ENCODE measurements around the gene TMEM223. TPM values are rescaled to one million over a fixed set of nuclear protein-coding genes. Genes with fewer than 3 reads are reported as not detected.
"Not testable (repeated sequence)": the region's sequence is repeated elsewhere in the genome, so short reads cannot be mapped to it uniquely, and the experiment has no call there.

The TMEM223 gene
- polyA plus RNA-seq, 3 donors = 21.8 to 30.6 (median 29.2) TPM

DNA sequence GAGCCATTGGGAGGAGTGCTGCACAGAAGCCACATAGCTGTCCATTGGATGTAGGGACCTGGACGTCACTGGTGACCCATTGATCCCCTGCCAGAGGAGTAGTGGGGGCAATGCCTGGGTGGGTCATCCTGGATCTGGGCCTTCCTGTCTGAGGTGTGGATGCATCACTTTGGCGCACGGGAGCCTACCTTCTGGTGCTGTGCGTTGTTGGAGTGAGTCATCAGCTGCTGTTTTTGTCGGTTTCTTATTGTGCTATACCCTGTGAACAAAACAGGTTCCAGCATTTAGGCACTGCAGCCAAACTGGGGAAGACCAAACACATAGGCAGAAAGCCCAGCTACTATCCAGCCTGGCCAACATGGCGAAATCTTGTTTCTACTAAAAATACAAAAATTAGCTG, 17.4 kb downstream of the TMEM223 start:
- no peak for DNase-seq (ENCODE audit: extremely low read depth in 1 of 11, low read depth in 9 of 11, low spot score in 4 of 11)

DNA sequence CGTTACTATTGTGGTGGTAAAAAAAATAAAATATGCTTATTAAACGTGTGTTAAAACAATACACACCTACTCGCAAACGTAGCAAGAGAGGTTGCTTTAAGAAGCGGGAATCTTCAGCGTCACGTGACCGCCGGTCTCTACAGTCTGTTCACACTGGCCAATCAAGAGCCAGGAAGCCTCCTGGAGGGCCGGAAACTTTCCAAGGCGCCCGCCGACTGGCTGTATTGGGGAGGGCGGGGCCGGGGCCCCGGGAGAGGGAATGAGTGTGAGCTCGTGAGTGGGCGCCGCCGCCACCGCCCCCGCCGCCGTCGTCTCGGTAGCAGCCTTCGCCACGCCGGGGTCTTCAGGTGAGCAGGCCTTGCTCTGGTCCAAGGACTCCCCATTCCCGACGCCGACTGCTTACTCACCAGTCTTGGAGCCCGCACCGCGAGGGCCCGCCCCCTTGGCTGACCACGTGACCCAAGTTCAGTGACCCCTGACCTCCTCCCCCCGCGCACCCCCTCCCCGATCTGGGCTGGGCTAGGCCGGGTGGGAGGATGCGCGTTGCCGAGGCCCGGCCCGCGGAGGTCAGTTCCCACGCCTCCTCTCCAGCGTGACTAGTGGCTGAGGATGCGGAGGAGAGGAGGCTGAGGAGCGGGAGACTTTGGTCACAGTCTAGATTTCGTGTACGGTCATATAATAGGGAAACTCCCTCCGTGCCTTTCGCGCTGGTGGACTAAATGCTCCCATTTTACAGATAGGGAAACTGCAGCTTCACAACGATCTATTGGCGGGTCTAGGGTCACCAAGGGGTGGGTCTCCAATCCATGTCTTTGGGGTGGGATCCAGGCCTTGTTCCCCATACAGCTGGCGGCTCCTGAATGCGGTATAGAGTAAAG, 20.4 kb downstream of the TMEM223 start, which contains the start of gene TAF6L:
Gene TAF6L (plus strand): TSS at position 253 of the 878 bp plus-strand sequence. CDS start 4,388 bp downstream, outside the sequence.
- DNase-seq (ENCODE audit: extremely low read depth in 1 of 11, low read depth in 9 of 11, low spot score in 4 of 11) = peak; percentile 87 to 98 (median 94)

DNA sequence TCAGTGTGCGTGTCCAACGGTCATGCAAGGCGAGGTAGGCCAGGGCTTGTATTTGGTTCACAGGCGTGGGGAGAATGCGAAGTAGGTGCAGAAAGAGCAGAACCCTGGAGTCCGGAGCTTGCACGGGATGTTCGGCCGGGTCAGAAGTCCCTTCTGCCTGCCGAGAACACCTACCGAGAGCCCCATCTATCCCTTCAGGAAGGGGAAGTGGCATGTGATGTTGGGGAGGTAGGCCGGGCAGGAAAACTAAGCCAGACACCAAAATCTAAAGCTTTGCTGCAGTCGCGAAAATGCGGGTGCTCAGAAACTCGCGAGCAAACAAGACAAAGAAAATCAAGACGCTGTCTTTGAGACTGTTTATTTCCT, 21.0 kb downstream of the TMEM223 start:
- DNase-seq (ENCODE audit: extremely low read depth in 1 of 11, low read depth in 9 of 11, low spot score in 4 of 11) = peak in 1 of 11 donors; percentile 34

DNA sequence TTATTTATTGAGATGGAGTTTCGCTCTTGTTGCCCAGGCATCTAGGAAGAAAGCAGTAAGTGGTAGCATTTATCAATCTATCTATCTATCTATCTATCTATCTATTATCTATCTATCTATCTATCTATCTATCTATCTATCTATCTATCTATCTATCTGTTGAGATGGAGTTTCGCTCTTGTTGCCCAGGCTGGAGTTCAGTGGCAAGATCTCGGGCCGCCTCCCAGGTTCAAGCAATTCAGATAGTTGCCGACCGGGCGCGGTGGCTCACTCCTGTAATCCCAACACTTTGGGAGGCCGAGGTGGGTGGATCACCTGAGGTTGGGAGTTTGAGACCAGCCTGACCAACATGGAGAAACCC, 31.0 kb downstream of the TMEM223 start:
- not testable (repeated sequence) for DNase-seq (ENCODE audit: extremely low read depth in 1 of 11, low read depth in 9 of 11, low spot score in 4 of 11)

DNA sequence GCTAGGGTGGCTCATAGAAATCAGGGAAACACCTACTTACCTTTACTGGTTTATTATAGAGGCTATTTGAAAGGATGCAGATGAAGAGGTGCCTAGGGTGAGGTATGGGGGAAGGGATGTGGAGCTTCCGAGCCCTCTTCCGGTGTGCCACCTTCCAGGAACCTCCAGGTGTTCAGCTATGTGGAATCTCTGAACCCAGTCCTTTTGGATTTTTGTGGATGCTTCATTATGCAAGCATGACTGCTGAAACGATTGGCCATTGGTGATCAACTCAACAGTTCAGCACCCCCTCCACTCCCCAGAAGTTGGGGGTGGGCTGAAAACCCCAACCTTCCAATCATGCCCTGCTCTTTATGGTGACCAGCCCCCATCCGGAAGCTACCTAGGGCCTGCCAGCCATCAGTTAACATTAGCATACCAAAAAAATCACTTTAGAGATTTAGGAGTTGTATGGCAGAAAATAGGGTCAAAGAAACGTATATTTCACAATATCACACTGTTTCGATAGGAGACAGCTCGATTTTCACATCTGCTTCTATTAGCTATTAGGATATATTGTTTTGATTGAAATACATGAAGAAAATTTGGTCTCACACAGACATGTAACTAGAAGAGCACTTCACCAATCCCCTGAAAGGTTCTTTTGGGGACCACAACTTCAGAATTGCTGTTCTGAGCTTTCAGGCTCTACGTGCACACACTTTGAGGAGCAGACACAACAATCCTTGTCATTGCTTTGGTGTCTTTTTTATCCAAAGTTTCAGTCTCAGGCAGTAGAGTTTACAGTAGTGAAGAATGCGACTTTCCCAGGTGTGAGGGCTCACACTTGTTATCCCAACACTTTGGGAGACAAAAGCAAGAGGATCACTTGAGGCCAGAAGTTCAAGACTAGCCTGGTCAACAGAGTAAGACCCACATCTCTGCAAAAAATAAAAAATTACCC, 33.7 kb downstream of the TMEM223 start:
- DNase-seq (ENCODE audit: extremely low read depth in 1 of 11, low read depth in 9 of 11, low spot score in 4 of 11) = no peak

DNA sequence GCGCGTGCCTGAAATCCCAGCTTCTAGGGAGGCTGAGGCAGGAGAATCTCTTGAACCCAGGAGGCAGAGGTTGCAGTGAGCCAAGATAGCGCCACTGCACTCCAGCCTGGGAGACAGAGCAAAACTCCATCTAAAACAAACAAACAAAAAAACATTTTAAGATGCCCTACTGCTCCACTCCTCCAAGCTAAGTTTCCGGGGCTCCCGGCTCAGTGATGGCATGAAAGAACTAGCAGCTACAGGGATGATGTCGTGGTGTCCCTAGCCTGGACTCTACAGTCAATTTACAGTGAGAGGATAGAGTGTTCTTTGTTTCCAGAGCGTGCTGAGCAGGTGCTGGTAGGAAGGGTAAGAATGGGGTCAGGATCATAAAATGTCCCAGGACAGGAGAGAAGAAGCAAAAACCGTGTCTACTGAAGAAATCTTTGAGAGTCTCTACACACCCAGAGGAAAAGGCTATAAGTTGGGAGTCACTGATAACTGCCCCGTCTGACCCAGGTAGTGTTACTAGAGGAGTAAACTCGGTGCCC, 36.7 kb downstream of the TMEM223 start:
- no peak for DNase-seq (ENCODE audit: extremely low read depth in 1 of 11, low read depth in 9 of 11, low spot score in 4 of 11)

DNA sequence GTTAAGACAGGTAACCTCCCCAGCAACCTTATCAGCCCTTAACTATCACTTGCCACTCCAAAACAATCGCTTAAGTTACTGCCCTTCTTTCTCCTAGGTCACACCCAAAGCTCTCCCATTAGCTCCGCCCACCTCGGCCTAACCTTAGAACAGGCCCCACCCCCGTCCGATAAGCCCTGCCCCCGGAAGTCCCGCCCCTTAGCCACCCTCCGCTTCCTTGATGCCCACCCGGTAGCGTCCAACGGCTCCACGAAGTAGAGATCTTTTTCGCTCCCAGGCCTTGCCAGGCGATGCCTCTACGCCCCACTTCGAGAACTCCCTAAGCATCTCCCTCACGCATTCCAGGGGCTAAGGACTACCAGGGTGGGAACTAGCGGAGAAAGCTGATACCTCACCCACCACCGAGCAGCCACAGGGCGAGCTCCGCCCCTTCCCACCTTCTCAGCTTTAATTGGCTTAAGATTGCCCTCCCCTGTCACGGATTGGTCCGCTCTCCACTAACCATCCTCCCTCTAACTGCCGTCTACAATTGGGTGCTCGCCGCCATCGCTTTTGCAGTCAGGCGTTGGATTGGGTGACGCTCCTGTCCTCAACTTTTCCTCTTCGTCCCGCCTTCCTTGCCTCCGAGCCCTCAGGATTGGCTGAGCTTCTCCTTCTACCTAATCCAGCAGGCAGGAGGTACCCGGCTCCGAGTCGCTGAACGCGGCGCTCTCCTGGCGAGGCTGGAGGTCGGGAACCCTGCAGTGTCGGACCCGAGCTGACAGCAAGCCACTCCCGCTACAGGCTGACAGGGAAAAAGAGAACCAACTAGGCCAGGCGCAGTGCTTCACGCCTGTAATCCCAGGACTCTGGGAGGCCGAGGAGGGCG, 37.8 kb downstream of the TMEM223 start, which contains the start of gene ZBTB3:
Gene ZBTB3 (minus strand): TSS at position 425 of the 868 bp plus-strand sequence. CDS start 496 bp downstream, outside the sequence.
- peak; percentile 92 to 100 (median 98) for DNase-seq (ENCODE audit: extremely low read depth in 1 of 11, low read depth in 9 of 11, low spot score in 4 of 11)

DNA sequence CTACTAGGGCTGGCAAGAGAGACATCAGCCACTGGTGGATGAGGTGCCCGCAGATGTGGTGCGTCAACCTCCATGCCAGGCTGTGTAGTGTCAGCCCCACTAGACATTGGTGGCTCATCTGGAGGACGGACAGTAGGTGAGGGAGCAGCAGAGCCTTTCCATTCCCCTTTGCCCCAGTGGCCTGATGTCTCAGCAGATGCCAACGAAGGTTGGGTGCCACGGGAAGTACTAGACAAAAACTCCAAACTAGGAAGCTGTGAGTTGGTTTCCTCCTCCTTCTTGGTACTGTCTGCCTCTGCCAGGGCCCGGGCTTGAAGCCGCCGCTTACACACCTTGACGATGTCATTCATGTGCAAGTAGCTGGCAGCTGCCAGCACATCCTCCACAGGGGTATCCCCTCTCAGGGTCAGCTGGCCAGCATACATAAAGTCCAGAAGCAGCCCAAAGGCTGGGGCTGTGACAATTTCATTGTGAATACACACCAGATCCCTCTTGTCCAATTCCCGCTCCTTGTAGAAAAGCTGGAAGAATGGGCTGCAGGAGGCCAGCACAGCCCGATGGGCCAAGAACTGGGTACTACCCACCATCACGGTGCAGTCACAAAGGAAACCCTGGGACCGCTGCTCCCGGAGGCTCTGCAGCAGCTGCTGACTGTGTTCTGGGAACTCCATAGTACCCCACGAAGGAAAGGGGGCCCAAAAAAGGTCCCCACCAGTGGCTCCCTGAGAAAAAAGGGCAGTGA, 38.6 kb downstream of the TMEM223 start:
- no peak for DNase-seq (ENCODE audit: extremely low read depth in 1 of 11, low read depth in 9 of 11, low spot score in 4 of 11)

DNA sequence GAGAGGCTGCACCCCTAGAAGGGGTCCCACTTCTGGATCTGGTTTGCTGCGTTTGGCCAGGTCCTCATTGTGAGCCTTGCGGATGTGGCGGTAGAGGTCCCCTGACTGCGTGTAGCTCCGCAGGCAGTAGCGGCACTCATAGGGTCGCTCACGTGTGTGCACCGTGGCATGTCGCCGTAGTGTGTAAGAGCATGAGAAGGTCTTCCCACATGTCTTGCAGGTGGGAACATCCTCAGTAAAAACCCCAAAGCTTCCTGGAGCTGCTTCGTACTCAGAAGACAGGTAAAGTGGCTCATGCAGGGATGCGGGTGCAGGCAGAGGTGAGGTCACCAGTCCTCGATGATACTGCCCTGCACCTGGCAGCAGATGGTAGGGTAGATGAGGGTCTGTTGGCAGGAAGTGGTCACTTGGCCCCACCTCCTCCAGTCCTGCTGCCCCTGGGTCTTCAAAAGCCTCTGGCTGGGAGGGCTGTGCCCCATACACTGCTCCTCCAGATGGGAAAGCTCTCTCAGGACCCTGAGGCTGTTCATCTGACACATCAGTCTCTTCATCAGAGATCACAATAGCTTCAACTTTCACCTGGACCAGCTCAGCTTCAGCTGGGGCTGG, 39.5 kb downstream of the TMEM223 start:
- no peak for DNase-seq (ENCODE audit: extremely low read depth in 1 of 11, low read depth in 9 of 11, low spot score in 4 of 11)

DNA sequence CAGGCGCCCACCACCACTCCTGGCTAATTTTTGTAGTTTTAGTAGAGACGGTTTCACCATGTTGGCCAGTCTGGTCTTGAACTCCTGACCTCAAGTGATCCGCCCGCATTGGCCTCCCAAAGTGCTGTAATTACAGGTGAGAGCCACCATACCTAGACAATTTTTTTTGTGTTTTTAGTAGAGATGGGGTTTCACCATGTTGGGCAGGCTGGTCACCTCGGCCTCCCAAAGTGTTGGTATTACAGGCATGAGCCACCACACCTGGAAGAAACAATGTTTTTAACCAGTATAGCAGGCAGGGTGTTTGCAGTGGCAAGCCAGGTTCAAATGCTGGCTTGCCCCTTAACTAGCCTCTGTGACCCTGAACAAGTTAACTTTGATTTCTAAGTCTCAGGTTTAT, 41.9 kb downstream of the TMEM223 start:
- not testable (repeated sequence) for DNase-seq (ENCODE audit: extremely low read depth in 1 of 11, low read depth in 9 of 11, low spot score in 4 of 11)

DNA sequence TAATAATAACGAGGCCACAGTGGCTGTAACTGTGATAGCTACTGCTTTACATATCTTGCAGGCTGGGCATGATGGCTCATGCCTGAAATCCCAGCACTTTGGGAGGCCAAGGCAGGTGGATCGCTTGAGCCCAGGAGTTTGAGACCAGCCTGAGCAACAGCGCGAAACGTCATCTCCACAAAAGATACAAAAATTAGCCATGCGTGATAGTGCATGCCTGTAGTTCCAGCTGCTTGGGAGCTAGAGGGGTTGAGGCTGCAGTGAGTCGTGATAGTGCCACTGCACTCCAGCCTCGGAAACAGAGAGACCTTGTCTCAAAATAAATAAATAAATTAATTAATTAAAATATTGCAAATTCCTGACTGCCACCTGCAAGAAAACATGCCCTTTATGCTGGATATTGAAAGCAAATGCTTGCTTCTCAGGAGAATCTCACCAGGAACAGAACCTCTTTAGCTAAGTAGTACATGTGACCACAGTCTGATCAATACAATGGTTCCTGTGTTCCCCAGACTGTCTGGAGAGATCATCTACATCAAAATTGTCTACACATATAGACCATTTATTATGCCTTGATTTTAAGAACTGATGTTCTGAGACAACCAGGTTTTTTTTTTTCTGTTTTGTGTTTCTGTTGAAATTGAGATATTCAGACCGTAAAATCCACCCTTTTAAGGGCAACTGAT, 44.2 kb downstream of the TMEM223 start:
- no peak for DNase-seq (ENCODE audit: extremely low read depth in 1 of 11, low read depth in 9 of 11, low spot score in 4 of 11)

Other genes starting within 250 kb of the TMEM223 start
- gene AHNAK, start 245.2 kb downstream of the TMEM223 start, polyA plus RNA-seq (ENCODE audit: insufficient read length in 3 of 3) = 100 to 1,000 TPM; 193 to 231 (median 198) TPM
- 1,000 to 10,000 TPM; 2,243 to 2,394 (median 2,287) TPM for gene EEF1G, start 218.1 kb downstream of the TMEM223 start, polyA plus RNA-seq (ENCODE audit: insufficient read length in 3 of 3)
- 10 to 100 TPM; 21.2 to 27.7 (median 23.7) TPM for gene TUT1, start 200.5 kb downstream of the TMEM223 start, polyA plus RNA-seq (ENCODE audit: insufficient read length in 3 of 3)
- gene MTA2, start 190.1 kb downstream of the TMEM223 start, polyA plus RNA-seq (ENCODE audit: insufficient read length in 3 of 3) = 100 to 1,000 TPM in 2 of 3 donors, 10 to 100 TPM in 1; 79.7 to 105 (median 101) TPM
- gene EML3, start 179.2 kb downstream of the TMEM223 start, polyA plus RNA-seq (ENCODE audit: insufficient read length in 3 of 3) = 10 to 100 TPM; 30.5 to 38.5 (median 34.3) TPM
- gene ROM1, start 178.7 kb downstream of the TMEM223 start, polyA plus RNA-seq (ENCODE audit: insufficient read length in 3 of 3) = 1 to 10 TPM; 2.9 to 4.8 (median 3.5) TPM
- 10 to 100 TPM; 20.8 to 42.2 (median 36.5) TPM for gene B3GAT3, start 170.0 kb downstream of the TMEM223 start, polyA plus RNA-seq (ENCODE audit: insufficient read length in 3 of 3)
- 100 to 1,000 TPM; 349 to 398 (median 360) TPM for gene GANAB, start 145.4 kb downstream of the TMEM223 start, polyA plus RNA-seq (ENCODE audit: insufficient read length in 3 of 3)
- 10 to 100 TPM; 18.1 to 22.7 (median 19.2) TPM for gene INTS5, start 138.7 kb downstream of the TMEM223 start, polyA plus RNA-seq (ENCODE audit: insufficient read length in 3 of 3)
- gene C11orf98, start 126.8 kb downstream of the TMEM223 start, polyA plus RNA-seq (ENCODE audit: insufficient read length in 3 of 3) = 10 to 100 TPM; 56.8 to 59.1 (median 58.5) TPM
- 1 to 10 TPM; 3.8 to 5.9 (median 4.6) TPM for gene CSKMT, start 126.7 kb downstream of the TMEM223 start, polyA plus RNA-seq (ENCODE audit: insufficient read length in 3 of 3)
- 10 to 100 TPM in 2 of 3 donors, 1 to 10 TPM in 1; 6.4 to 12.5 (median 10.7) TPM for gene UQCC3, start 120.3 kb downstream of the TMEM223 start, polyA plus RNA-seq (ENCODE audit: insufficient read length in 3 of 3)
- 1 to 10 TPM; 6.3 to 6.8 (median 6.4) TPM for gene LBHD1, start 119.7 kb downstream of the TMEM223 start, polyA plus RNA-seq (ENCODE audit: insufficient read length in 3 of 3)
- 100 to 1,000 TPM; 147 to 191 (median 164) TPM for gene UBXN1, start 112.9 kb downstream of the TMEM223 start, polyA plus RNA-seq (ENCODE audit: insufficient read length in 3 of 3)
- gene LRRN4CL, start 102.5 kb downstream of the TMEM223 start, polyA plus RNA-seq (ENCODE audit: insufficient read length in 3 of 3) = 1 to 10 TPM in 2 of 3 donors, under 1 TPM in 1; 0.75 to 1.3 (median 1.1) TPM
- gene BSCL2, start 84.6 kb downstream of the TMEM223 start, polyA plus RNA-seq (ENCODE audit: insufficient read length in 3 of 3) = 10 to 100 TPM; 60.1 to 70.8 (median 63.0) TPM
- 1 to 10 TPM; 1.4 to 2.6 (median 2.0) TPM for gene GNG3, start 84.3 kb downstream of the TMEM223 start, polyA plus RNA-seq (ENCODE audit: insufficient read length in 3 of 3)
- 10 to 100 TPM; 82.0 to 92.8 (median 92.6) TPM for gene HNRNPUL2, start 64.5 kb downstream of the TMEM223 start, polyA plus RNA-seq (ENCODE audit: insufficient read length in 3 of 3)
- 10 to 100 TPM; 38.1 to 48.2 (median 41.8) TPM for gene TTC9C, start 63.5 kb downstream of the TMEM223 start, polyA plus RNA-seq (ENCODE audit: insufficient read length in 3 of 3)
- 1 to 10 TPM; 7.3 to 8.1 (median 7.5) TPM for gene ZBTB3, start 37.8 kb downstream of the TMEM223 start, polyA plus RNA-seq (ENCODE audit: insufficient read length in 3 of 3)
- 100 to 1,000 TPM; 133 to 162 (median 156) TPM for gene POLR2G, start 30.4 kb downstream of the TMEM223 start, polyA plus RNA-seq (ENCODE audit: insufficient read length in 3 of 3)
- gene TAF6L, start 20.6 kb downstream of the TMEM223 start, polyA plus RNA-seq (ENCODE audit: insufficient read length in 3 of 3) = 10 to 100 TPM; 27.1 to 38.7 (median 33.1) TPM
- gene TMEM179B, start 4.6 kb downstream of the TMEM223 start, polyA plus RNA-seq (ENCODE audit: insufficient read length in 3 of 3) = 10 to 100 TPM; 58.3 to 73.4 (median 71.4) TPM
- 100 to 1,000 TPM; 114 to 137 (median 116) TPM for gene NXF1, start 13.4 kb upstream of the TMEM223 start, polyA plus RNA-seq (ENCODE audit: insufficient read length in 3 of 3)
- 10 to 100 TPM; 51.6 to 57.9 (median 56.7) TPM for gene STX5, start 40.0 kb upstream of the TMEM223 start, polyA plus RNA-seq (ENCODE audit: insufficient read length in 3 of 3)
- under 1 TPM in 1 of 3 donors, not detected in 2; 0.42 TPM for gene TEX54, start 40.8 kb upstream of the TMEM223 start, polyA plus RNA-seq (ENCODE audit: insufficient read length in 3 of 3)
- gene WDR74, start 47.6 kb upstream of the TMEM223 start, polyA plus RNA-seq (ENCODE audit: insufficient read length in 3 of 3) = 10 to 100 TPM; 33.7 to 48.3 (median 43.5) TPM
- 100 to 1,000 TPM; 164 to 215 (median 179) TPM for gene SLC3A2, start 88.9 kb upstream of the TMEM223 start, polyA plus RNA-seq (ENCODE audit: insufficient read length in 3 of 3)
- gene CHRM1, start 129.4 kb upstream of the TMEM223 start, polyA plus RNA-seq (ENCODE audit: insufficient read length in 3 of 3) = under 1 TPM in 2 of 3 donors, not detected in 1; 0.09 to 0.11 TPM
- 10 to 100 TPM; 19.7 to 36.9 (median 27.0) TPM for gene SLC22A6, start 193.0 kb upstream of the TMEM223 start, polyA plus RNA-seq (ENCODE audit: insufficient read length in 3 of 3)
- 10 to 100 TPM; 40.9 to 54.6 (median 53.9) TPM for gene SLC22A8, start 223.8 kb upstream of the TMEM223 start, polyA plus RNA-seq (ENCODE audit: insufficient read length in 3 of 3)